Measurements from ENCODE around the gene RNF14. TPM values are rescaled to one million over a fixed set of nuclear protein-coding genes. Genes with fewer than 3 reads are reported as not detected.
"Not testable (repeated sequence)": the region's sequence is repeated elsewhere in the genome, so short reads cannot be mapped to it uniquely, and the experiment has no call there.

The RNF14 gene
- total and polyA plus RNA-seq, 10 of the 15 experiments (the other 5 are each of a cell fraction or from before 2014, with no cell fraction given) = 13.2 to 41.8 (median 28.3) TPM

GRCh38 chr5:142036918-142037317 lies 68.0 kb downstream of the RNF14 start (continued):
- TF ChIP-seq, protein P1, sequence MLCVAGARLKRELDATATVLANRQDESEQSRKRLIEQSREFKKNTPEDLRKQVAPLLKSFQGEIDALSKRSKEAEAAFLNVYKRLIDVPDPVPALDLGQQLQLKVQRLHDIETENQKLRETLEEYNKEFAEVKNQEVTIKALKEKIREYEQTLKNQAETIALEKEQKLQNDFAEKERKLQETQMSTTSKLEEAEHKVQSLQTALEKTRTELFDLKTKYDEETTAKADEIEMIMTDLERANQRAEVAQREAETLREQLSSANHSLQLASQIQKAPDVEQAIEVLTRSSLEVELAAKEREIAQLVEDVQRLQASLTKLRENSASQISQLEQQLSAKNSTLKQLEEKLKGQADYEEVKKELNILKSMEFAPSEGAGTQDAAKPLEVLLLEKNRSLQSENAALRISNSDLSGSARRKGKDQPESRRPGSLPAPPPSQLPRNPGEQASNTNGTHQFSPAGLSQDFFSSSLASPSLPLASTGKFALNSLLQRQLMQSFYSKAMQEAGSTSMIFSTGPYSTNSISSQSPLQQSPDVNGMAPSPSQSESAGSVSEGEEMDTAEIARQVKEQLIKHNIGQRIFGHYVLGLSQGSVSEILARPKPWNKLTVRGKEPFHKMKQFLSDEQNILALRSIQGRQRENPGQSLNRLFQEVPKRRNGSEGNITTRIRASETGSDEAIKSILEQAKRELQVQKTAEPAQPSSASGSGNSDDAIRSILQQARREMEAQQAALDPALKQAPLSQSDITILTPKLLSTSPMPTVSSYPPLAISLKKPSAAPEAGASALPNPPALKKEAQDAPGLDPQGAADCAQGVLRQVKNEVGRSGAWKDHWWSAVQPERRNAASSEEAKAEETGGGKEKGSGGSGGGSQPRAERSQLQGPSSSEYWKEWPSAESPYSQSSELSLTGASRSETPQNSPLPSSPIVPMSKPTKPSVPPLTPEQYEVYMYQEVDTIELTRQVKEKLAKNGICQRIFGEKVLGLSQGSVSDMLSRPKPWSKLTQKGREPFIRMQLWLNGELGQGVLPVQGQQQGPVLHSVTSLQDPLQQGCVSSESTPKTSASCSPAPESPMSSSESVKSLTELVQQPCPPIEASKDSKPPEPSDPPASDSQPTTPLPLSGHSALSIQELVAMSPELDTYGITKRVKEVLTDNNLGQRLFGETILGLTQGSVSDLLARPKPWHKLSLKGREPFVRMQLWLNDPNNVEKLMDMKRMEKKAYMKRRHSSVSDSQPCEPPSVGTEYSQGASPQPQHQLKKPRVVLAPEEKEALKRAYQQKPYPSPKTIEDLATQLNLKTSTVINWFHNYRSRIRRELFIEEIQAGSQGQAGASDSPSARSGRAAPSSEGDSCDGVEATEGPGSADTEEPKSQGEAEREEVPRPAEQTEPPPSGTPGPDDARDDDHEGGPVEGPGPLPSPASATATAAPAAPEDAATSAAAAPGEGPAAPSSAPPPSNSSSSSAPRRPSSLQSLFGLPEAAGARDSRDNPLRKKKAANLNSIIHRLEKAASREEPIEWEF (IDR thresholded peaks at IDR 0.05; ENCODE audit: insufficient replicate concordance, low read depth, low read length) = no peak
- TF ChIP-seq FOXM1 (IDR thresholded peaks at IDR 0.05; ENCODE audit: low read depth, low read length) (no peak), CBX3 (IDR thresholded peaks at IDR 0.05; ENCODE audit: borderline replicate concordance, low read depth) (no peak)

DNA sequence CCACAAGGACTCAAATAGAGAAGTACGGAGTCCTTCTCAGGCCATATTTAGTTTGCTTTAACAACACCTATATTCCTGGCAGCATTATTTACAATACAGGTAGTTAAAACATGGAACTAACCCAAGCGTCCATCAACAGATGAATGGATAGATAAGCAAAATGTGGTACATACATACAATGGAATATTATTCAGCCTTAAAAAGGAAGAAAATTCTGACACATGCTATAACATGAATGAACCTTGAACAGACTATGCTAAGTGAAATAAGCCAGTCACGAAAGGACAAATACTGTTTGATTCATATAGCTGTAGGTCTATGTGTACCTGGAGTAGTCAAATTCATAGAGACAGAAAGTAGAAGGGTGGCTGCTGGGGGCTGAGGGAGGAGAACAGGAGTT lies 68.7 kb downstream of the RNF14 start:
- H3K9me3 ChIP-seq (replicated peaks; ENCODE audit: control insufficient read depth, insufficient read depth, low read length); intact Hi-C loops (cut with micrococcal nuclease; ENCODE audit: unreplicated experiment); RAD21 ChIA-PET (ENCODE audit: unreplicated experiment); FAIRE-seq; H3K79me2 ChIP-seq (ENCODE audit: control insufficient read depth, insufficient read depth, low read length); in situ Hi-C loops (cut with MboI); H3K27ac ChIP-seq (ENCODE audit: control insufficient read depth, insufficient read depth); H3K9ac ChIP-seq (ENCODE audit: control insufficient read depth, insufficient read depth, low read length); DNase-seq (ENCODE audit: low read depth, low spot score); BruUV-seq (replicated peaks); H2AFZ ChIP-seq (ENCODE audit: control insufficient read depth, low read depth, low read length); H3K4me1 ChIP-seq (ENCODE audit: control insufficient read depth, insufficient read depth, low read length); H3K4me3 ChIP-seq; POLR2A ChIA-PET; H4K20me1 ChIP-seq (ENCODE audit: control insufficient read depth, insufficient read depth); H3K36me3 ChIP-seq (ENCODE audit: control insufficient read depth in 2 of 2, insufficient read depth in 2 of 2, low read length in 1 of 2); ATAC-seq; CTCF ChIA-PET; H3K4me2 ChIP-seq (ENCODE audit: control insufficient read depth, insufficient read depth); H3K27me3 ChIP-seq (replicated peaks in 1 of 2; ENCODE audit: control insufficient read depth in 2 of 2, insufficient read depth in 2 of 2, low read length in 1 of 2): not testable (repeated sequence)
- WGBS (ENCODE audit: insufficient coverage, insufficient replicate concordance, low lambda C conversion rate, missing lambda C conversion rate) = 47% methylated on average over 3 of the region's 3 CpGs
- SMC1A ChIA-PET (ENCODE audit: uncharacterized antibody, unreplicated experiment) = interaction anchor here (0.6 kb wide), 1 partner anchor 12 kb away, joined by 3 read pairs; no protein-coding TSS in a partner anchor
